Activated naive CD8-positive, alpha-beta T cell (primary cell): Measurements from ENCODE around the gene PSAPL1.

Experiments used
- H3K27ac Mint-ChIP-seq: one replicate; pipeline ENCODE4 v1.8.0; 2021; ENCODE audit warnings: mixed read lengths
- H3K27me3 Mint-ChIP-seq: one replicate; pipeline ENCODE4 v1.8.0; 2021; ENCODE audit warnings: mixed read lengths
- H3K36me3 Mint-ChIP-seq: one replicate; pipeline ENCODE4 v1.8.0; 2021; ENCODE audit warnings: mixed read lengths
- H3K4me1 Mint-ChIP-seq: one replicate; pipeline ENCODE4 v1.8.0; 2021; ENCODE audit warnings: low read depth, mixed read lengths
- H3K4me3 Mint-ChIP-seq: one replicate; pipeline ENCODE4 v1.8.0; 2021; ENCODE audit warnings: mild to moderate bottlenecking, mixed read lengths
- H3K9me3 Mint-ChIP-seq: one replicate; pipeline ENCODE4 v1.8.0; 2021; ENCODE audit warnings: low read depth, mixed read lengths

PSAPL1 gene

DNA sequence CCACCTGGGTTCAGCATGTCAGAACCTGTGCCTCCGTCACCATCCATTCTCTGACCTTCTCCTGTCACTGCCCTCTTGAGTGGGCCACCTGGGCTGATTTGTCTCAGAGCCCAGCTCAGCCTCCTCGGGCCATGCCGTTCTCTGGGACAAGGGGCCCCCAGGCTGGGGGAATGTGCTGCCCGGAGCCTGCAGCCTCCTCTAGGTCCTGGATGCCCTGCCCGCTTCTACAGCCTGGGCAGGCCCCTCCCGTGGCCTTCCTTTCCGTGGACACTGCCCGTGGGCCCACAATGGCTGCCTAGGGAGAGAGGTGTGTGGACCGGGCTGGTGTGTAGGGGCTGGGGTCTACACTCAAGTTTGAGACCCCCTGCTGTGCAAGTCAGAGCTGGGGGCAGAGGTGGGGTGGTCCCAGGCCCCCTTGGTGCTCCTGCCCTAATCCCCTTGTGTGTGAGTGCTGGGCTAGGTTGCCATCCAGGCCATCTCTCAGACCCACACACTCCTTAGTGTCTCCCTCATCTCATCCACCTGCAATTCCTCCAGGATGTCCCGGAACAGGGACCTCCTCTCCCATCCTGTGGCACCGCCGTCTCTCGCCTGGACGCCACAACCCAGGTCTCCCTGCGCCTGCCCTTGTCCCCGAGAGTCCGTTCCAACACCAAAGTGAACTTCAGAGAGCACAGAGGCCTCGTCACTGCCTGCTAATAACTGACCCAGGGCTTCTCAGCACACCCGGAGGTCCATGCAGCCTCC, 12.4 kb downstream of the PSAPL1 start:
- no peaks in the 10 kb centered on the region for H3K4me1 Mint-ChIP-seq
- peaks cover 6% of the 10 kb centered on the region for H3K9me3 Mint-ChIP-seq
- no peak overlapping the region for H3K4me3 Mint-ChIP-seq
- no peaks in the 10 kb centered on the region for H3K36me3 Mint-ChIP-seq
- H3K27me3 Mint-ChIP-seq: peaks cover 2% of the 10 kb centered on the region
- H3K27ac Mint-ChIP-seq: no peak overlapping the region

DNA sequence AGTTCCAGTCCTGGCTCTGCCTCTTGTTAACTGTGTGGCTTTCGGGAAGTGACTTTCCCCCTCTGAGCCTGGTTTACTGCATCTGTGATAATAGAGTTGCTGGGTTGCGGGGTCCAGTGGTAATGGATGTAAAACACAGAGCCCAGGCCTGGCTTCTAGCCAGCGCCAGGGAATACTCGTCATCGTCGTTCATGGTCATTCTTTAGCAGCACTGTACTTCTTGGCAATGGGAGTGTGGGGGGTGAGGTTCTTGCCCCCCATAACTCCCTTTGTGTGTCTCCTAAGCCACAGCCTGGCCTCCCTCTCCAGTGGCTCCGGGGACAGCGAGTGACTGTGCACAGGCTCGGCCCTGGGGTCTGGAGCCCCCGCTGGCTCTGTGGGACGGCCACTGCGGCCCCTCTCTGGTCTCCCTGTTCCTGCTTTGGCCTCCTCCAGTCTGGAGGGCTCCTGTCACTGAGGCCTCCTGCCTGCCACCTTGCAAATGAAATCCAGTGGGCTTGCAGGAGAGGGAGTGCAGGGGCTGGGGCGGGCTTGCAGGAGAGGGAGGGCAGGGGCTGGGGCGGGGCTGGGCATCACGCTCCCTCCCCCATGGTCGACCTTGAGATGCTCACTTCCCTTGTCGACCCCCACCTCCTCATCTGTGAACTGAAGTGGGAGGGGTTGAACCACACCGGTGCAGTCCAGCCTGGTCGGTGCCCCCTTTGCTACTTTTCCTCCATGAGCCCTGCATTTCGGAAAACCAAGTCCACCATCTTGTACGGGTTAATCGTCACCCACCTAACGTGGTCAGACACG, 13.2 kb downstream of the PSAPL1 start:
- no peaks in the 10 kb centered on the region for H3K36me3 Mint-ChIP-seq
- no peaks in the 10 kb centered on the region for H3K4me1 Mint-ChIP-seq
- H3K27ac Mint-ChIP-seq: no peak overlapping the region
- no peak overlapping the region for H3K4me3 Mint-ChIP-seq
- H3K27me3 Mint-ChIP-seq: peaks cover 2% of the 10 kb centered on the region
- H3K9me3 Mint-ChIP-seq: peaks cover 6% of the 10 kb centered on the region

DNA sequence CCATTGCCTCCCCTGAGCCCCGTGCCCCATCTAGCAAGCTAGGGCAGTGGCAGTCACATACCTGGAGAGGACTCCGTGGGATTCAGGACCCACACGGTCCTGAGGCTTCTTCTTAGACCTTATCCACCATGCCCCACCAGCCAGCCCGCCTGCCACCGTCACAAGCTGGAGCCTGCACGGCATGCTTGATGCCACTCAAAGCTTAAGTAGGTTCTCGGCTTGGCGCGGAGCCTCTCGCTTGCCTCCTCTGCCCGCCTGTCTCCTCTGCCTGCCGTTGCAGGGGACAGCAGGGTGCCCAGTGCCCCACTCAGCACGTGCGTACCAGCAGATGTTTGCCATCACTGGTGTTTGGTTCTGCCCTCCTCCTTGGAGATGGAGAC, 14.1 kb downstream of the PSAPL1 start:
- H3K4me1 Mint-ChIP-seq: no peaks in the 10 kb centered on the region
- no peaks in the 10 kb centered on the region for H3K36me3 Mint-ChIP-seq
- peaks cover 6% of the 10 kb centered on the region for H3K9me3 Mint-ChIP-seq
- no peak overlapping the region for H3K27ac Mint-ChIP-seq
- H3K4me3 Mint-ChIP-seq: no peak overlapping the region
- peaks cover 4% of the 10 kb centered on the region for H3K27me3 Mint-ChIP-seq

DNA sequence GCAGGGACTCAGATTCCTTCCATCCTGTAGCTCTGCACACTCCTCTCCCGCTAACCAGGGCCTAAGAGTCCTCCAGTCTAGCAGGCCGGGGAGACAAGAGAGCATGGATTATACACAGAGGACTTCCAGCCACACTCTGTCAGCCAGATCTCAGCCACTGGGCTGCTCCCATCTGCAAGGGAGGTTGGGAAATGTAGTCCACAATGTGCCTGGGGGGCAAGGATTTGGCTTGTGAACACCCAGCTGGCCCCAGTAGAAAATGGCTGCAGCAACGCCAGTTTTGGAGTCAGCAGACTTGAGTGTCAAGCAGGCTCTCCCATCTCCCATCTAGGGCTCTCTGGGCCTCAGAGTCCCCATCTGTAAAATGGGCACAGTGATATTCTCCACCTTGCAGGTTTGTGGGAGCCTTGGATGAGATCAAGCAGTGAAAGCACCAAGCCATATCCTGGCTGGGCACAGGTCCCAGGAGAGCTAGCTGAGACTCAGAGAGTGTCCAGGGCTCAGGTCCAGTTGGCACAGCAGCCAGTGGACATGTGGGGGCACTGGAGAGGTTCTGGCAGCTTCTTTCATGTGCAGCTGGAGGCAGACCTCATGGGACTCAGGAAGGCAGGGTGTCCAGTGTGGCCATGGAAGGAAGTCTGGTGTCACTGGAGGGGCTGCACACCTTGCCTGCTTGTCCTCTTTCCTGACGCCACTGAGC, 14.6 kb downstream of the PSAPL1 start:
- no peak overlapping the region for H3K27ac Mint-ChIP-seq

DNA sequence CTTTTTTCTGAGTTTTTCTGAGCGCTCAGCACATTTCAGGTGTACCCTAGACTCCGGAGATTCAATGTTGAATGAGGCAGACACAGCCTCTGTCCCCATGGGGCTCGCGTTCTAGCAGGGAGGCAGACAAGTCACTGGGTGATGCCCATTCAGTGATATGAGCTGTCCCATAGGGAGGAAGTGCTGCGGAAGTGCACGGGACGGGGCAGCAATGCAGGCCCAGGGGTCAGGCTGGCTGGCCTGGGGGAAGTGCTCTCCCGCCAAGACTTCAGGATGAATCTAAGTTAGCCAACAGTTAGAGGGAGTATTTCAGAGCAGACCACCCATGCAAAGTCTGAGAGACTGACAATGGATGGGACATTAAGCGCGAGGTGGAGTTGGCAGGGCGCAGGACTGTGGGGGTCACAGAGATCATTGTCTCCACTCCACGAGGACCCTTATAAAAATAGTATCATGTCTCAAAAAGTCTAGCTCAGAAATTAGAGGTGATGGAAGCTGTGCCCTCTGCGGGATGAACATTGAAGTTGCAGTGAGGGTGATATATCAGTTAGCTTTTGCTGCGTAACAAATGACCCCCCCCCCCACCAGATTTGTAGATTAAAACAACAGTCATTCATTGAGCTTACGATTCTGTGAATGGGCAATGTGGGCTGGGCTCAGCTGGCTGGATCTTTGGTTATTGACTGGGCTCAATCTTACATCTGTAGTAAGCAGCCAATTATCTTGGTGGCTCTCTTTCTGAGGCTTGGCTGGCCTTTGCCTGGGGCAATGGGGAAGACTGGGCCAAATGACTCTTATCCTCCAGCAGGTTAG, 16.4 kb downstream of the PSAPL1 start:
- Mint-ChIP-seq H3K4me3 (no peak overlapping the region), H3K36me3 (no peaks in the 10 kb centered on the region), H3K4me1 (no peaks in the 10 kb centered on the region), H3K9me3 (peaks cover 6% of the 10 kb centered on the region), H3K27ac (no peak overlapping the region), H3K27me3 (peaks cover 15% of the 10 kb centered on the region)

More for the DNA sequence above, 14.6 kb downstream of the PSAPL1 start:
- peaks cover 7% of the 10 kb centered on the region for H3K27me3 Mint-ChIP-seq
- H3K4me1 Mint-ChIP-seq: no peaks in the 10 kb centered on the region
- H3K4me3 Mint-ChIP-seq: no peak overlapping the region
- peaks cover 6% of the 10 kb centered on the region for H3K9me3 Mint-ChIP-seq
- H3K36me3 Mint-ChIP-seq: no peaks in the 10 kb centered on the region

DNA sequence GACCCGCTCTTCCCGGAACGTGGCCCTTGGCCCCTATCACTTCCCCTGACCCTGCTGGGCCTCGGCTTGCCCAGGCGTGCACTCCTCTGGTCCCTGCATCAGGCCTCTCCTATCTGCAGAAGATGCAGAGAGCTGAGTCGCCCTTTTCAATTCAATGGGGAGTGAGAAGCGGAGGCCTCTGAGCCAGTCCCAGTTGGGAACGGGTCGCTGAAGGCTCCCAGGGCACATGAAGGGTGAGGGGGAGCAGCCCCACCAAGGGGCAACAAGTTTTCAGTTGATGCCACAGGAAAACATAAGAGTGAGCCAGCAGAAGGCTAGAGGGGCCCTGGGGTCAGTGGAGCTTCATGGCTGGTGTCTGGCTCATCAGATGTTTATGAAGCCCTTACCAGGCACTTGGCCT, 17.1 kb downstream of the PSAPL1 start:
- Mint-ChIP-seq H3K36me3 (no peaks in the 10 kb centered on the region), H3K4me3 (no peak overlapping the region), H3K27me3 (peaks cover 15% of the 10 kb centered on the region), H3K4me1 (no peaks in the 10 kb centered on the region), H3K27ac (no peak overlapping the region), H3K9me3 (peaks cover 6% of the 10 kb centered on the region)

DNA sequence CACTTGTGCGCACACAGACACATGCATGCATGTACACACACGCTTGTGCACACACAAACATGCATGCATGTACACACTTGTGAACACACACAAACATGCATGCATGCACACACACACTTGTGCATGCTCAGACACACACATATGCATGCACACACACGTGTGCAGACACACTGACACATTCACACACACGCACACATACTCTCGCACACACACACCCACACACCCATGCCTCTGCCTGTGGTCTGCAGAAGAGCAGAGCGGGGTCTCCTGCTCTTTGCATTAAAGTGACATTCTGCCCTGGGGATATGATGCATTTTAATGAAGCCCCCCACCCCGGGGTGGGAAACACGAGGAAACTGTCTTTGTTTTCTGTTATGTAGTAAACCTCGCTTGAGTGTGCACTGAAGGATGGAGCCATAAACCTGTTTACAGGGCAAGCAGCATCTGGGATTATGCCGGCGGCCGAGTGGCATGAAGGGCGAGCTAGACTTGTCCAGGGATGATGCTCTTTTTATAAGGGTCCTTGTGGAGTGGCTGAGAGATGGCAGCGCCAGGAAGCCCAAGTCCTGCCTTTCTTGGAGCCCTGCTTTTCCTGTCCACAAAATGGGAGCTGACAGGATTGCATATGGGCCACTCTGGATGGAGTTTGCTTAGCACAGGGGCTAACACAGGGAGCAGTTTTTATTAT, 17.8 kb downstream of the PSAPL1 start:
- no peak overlapping the region for H3K27ac Mint-ChIP-seq
- H3K27me3 Mint-ChIP-seq: peaks cover 15% of the 10 kb centered on the region
- peaks cover 6% of the 10 kb centered on the region for H3K9me3 Mint-ChIP-seq
- no peaks in the 10 kb centered on the region for H3K4me1 Mint-ChIP-seq
- H3K4me3 Mint-ChIP-seq: no peak overlapping the region
- no peaks in the 10 kb centered on the region for H3K36me3 Mint-ChIP-seq

DNA sequence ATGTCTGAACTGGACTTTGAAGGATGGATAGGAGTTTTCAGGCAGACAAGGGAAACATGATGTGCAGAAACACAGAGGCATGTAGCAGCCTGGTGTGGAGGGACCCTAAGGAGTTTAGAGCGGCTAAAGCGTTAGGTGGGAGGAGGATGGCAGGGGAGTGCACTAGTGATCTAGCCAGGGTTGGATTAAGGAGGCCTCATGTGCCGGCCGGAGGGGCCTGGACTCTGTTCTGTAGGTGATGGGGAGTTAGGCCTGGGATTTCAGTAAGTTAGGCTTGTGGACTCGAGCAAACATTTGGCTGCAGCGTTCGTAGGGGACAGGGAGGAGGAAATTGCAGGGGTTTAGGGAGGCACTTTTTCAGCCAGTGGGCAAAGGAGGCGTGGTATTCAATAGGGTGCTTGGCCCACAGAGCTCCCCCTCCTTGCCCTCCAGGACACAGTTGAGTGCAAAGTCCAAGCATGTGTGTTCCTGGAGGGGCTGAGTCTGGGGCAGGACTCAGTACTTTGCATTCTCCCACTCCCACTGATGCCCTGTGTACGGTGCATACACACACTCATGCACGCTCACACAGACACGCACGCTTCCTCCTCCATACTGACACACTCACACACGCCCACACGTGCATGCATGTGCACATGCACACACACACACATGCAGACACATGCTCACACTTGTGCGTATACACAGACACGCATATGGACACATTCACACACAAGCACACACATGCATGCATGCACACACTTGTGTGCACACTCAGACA, 18.6 kb downstream of the PSAPL1 start:
- Mint-ChIP-seq H3K9me3 (peaks cover 6% of the 10 kb centered on the region), H3K27me3 (peaks cover 16% of the 10 kb centered on the region), H3K4me1 (no peaks in the 10 kb centered on the region), H3K4me3 (no peak overlapping the region), H3K27ac (no peak overlapping the region), H3K36me3 (no peaks in the 10 kb centered on the region)

DNA sequence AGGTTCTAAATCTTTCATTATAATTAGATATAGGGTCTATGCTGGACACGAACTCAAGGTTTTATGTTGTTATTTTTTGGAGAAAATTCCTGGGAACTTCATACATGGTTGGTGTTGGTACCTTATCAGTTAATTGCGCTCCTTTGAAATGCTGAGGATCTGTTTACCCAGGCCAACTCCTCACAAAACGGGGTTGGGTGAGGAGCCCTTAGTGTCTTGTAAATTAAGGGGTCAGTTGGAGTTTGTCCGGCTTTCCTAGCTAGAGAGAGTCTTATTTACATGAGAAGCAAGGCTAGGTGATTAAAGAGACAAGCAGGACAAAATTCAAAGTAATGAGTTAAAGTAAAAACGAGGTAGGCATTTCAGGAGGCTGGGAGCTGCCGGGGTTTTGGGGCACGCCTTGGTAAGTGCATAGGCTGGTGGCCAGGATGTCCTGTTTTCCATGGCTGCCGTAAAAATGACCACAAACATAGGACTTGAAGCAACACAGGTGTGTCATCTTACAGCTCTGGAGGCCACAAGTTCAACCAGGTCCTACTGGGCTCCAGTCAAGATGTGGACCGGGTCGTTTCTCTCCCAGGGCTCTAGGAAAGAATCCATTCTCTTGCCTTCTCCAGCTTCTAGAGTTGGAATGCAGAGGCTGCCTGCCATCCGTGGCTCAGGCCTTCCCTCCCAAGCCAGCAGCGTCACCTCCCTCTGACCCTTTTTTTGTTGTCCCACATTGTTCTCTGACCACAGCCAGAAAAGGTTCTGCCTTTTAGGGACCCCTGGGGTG, 19.8 kb downstream of the PSAPL1 start:
- Mint-ChIP-seq H3K4me1 (no peaks in the 10 kb centered on the region), H3K27me3 (peaks cover 20% of the 10 kb centered on the region), H3K4me3 (no peak overlapping the region), H3K9me3 (peaks cover 8% of the 10 kb centered on the region), H3K27ac (no peak overlapping the region), H3K36me3 (no peaks in the 10 kb centered on the region)

DNA sequence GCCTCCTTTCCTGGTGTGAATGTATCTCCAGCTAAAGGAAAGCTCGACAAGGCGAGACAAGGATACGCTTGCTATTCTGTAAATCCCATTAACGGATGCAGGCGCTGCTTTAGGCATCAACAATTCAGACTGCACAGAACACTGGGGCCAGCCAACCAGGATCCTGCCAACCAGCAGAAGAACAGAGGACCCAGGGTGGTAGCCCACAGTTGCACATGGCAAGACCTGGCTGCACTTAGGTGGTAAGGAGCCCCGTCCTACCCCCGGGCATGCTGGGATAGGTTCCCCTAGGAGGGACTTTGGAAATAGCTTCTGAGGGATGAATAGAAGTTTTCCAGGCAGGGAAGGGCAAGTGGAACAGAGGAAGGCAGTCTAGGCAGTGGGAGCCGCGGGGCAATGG, 20.7 kb downstream of the PSAPL1 start:
- Mint-ChIP-seq H3K27ac (no peak overlapping the region), H3K4me1 (no peaks in the 10 kb centered on the region), H3K4me3 (no peak overlapping the region), H3K27me3 (peaks cover 20% of the 10 kb centered on the region), H3K9me3 (peaks cover 13% of the 10 kb centered on the region), H3K36me3 (peaks cover 3% of the 10 kb centered on the region)

DNA sequence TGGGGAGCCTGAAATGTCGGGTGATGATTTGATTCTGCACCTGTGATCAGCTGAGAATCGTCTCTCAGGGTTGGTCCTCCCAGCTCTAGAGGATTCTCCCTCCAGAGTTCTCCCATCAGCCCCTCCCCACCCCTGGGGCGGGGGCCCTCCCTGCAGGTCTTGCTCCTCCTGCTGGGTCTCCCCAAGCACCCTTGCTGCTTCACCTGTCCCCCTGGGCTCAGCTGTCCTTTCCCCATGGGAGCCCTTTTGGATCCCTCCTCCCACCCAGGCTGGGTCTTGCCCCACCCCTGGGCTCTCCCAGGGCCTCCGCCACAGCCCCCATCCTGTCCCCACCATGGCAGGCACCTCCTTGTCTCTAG, 22.2 kb downstream of the PSAPL1 start:
- Mint-ChIP-seq H3K36me3 (peaks cover 3% of the 10 kb centered on the region), H3K4me3 (no peak overlapping the region), H3K27me3 (peaks cover 18% of the 10 kb centered on the region), H3K27ac (no peak overlapping the region), H3K9me3 (peaks cover 16% of the 10 kb centered on the region), H3K4me1 (no peaks in the 10 kb centered on the region)

DNA sequence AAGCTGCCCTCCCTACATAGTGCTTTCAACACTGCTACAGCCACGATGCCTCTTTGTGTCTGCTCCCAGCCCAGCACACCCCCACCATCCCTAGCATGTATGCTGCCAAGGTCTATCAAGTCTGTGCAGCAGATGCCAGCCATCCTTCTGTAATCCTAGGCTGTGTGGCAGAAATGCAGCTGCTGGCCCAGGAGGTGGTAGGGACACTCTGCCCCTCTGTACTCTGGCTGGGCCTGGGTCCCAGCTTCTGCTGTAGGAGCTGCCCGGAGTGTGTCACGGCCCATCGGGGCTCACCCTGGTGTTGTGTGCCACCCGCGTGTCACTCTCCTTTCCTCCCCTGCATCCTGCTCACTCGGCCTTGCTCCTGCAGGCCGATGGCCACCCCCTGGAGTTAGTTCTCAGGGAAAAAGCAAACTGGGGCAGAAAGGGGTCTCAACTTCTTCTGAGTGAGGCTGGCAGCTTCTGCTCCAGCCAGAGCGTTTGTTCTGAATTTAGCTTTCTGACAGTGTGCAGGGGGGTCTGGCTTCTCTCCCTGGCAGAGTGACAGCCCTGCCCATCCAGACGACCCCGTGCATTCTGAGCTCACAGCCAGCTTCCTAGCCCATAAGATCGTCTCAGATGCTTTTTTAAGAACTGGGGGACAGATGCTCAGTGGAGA, 22.7 kb downstream of the PSAPL1 start:
- H3K4me1 Mint-ChIP-seq: no peaks in the 10 kb centered on the region
- peaks cover 3% of the 10 kb centered on the region for H3K36me3 Mint-ChIP-seq
- H3K27ac Mint-ChIP-seq: no peak overlapping the region
- peaks cover 18% of the 10 kb centered on the region for H3K27me3 Mint-ChIP-seq
- H3K9me3 Mint-ChIP-seq: peaks cover 20% of the 10 kb centered on the region
- H3K4me3 Mint-ChIP-seq: no peak overlapping the region

DNA sequence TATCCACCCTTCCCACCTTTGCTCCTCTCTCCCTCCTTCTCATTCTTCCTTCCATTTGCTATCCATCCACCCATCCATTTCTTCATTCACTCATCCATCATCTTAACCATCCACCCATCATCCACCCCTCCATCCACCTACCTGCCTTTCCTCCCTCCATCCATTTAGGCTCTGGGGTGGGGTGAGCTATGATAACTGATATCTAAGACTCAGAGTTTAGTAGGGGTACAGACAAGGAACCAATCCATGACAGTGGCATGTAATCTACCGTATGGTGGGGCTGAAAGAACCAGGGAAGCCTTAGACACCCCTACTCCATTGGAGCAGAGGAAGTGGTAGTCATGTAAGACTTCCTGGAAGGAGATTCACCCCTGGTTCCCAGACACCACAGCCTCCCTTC, 23.2 kb downstream of the PSAPL1 start:
- H3K4me1 Mint-ChIP-seq: no peaks in the 10 kb centered on the region

More for the DNA sequence above, 23.2 kb downstream of the PSAPL1 start:
- Mint-ChIP-seq H3K27me3 (peaks cover 18% of the 10 kb centered on the region), H3K36me3 (peaks cover 3% of the 10 kb centered on the region), H3K9me3 (peaks cover 24% of the 10 kb centered on the region), H3K4me3 (no peak overlapping the region), H3K27ac (no peak overlapping the region)
